ENCODE data around the gene SLC22A2. TPM values are rescaled to one million over a fixed set of nuclear protein-coding genes. Genes with fewer than 3 reads are reported as not detected.
A peak's percentile ranks its signal among the peaks of the same experiment; 100 is the strongest.

Gene SLC22A2
- total and polyA plus RNA-seq, 9 of the 15 experiments (the other 6 are each of a cell fraction or from before 2014, with no cell fraction given), result not detected

- Histone ChIP-seq H3K9me3 (replicated peaks; ENCODE audit: control insufficient read depth, insufficient read depth, low read depth, low read length) (no peaks in the 10 kb centered on the region), H4K20me1 (replicated peaks; ENCODE audit: control insufficient read depth, insufficient read depth, low read length) (no peaks in the 10 kb centered on the region), H3K36me3 (ENCODE audit: control insufficient read depth, insufficient read depth, low read length) (no peaks in the 10 kb centered on the region), H3K9ac (ENCODE audit: insufficient read depth in 1 of 2, low read depth in 2 of 2, low read length in 2 of 2) (no peak overlapping the region), H3K4me1 (replicated peaks in 1 of 2; ENCODE audit: control insufficient read depth in 2 of 2, insufficient read depth in 2 of 2, low read length in 2 of 2) (no peaks in the 10 kb centered on the region), H3K4me2 (ENCODE audit: insufficient read depth, low read length) (no peak overlapping the region), H3K27me3 (ENCODE audit: control insufficient read depth in 2 of 2, insufficient read depth in 2 of 2, low read length in 2 of 2) (peaks cover 0 to 2% of the 10 kb centered on the region in 2 experiments; a peak in 1 of 5 replicates), H3K4me3 (no peak overlapping the region), H3K79me2 (ENCODE audit: control insufficient read depth, insufficient read depth, low read length) (no peaks in the 10 kb centered on the region), H3K27ac (ENCODE audit: extremely low read depth, low read depth, low read length) (no peak overlapping the region), H2AFZ (ENCODE audit: low read depth, low read length) (no peak overlapping the region), H3K9me1 (ENCODE audit: control insufficient read depth, insufficient read depth, low read length) (no peaks in the 10 kb centered on the region)
- FAIRE-seq (no peak), ATAC-seq (no peak), DNase-seq (ENCODE audit: extremely low read depth in 1 of 4, low spot score in 3 of 4) (no peak)
- no peak for TF ChIP-seq ELF4 (CRISPR knock-in tag; IDR thresholded peaks at IDR 0.05)
- TF ChIP-seq FOXK2 (conservative IDR thresholded peaks at IDR 0.05 in 1 of 2, IDR thresholded peaks at IDR 0.05 in 1 of 2; ENCODE audit: low read depth in 2 of 2), result no peak
- no peak for TF ChIP-seq SRSF9 (IDR thresholded peaks at IDR 0.05; ENCODE audit: borderline replicate concordance, low read depth, low read length)
- TF ChIP-seq ZNF280B (CRISPR knock-in tag; IDR thresholded peaks at IDR 0.05), result no peak
- peak; percentile 80; the same call in 1 of the 2 replicates for TF ChIP-seq ZBTB17 (CRISPR knock-in tag; IDR thresholded peaks at IDR 0.05)
- TF ChIP-seq TFAP4 (CRISPR knock-in tag; IDR thresholded peaks at IDR 0.05; ENCODE audit: borderline replicate concordance), result no peak
- in situ Hi-C loops (cut with MboI) (no loop called here), intact Hi-C loops (cut with micrococcal nuclease) (no loop called here)
- no TSS peak for BruUV-seq (replicated peaks)
- ChIA-PET CTCF (ENCODE audit: low intra/inter-chr PET ratio) (no interaction called here), POLR2A (interaction anchor here (0.5 to 2.1 kb wide), 2 partner anchors 9 kb away, joined by 3 to 4 read pairs; partner anchors contain the start of gene SLC22A2)
- 0% methylated on average over 1 of the region's 1 CpG for WGBS (ENCODE audit: insufficient coverage, low coverage, missing lambda C conversion rate)
These were observed 10.1 kb downstream of the SLC22A2 start for GRCh38 chr6:160248538-160248937.

All from K562 (cell line).